ENCODE measurements around the gene ANGPTL7. TPM values are rescaled to one million over a fixed set of nuclear protein-coding genes. Genes with fewer than 3 reads are reported as not detected.

Gene ANGPTL7
- total RNA-seq, 1 donor from 2014 or later, result not detected

DNA sequence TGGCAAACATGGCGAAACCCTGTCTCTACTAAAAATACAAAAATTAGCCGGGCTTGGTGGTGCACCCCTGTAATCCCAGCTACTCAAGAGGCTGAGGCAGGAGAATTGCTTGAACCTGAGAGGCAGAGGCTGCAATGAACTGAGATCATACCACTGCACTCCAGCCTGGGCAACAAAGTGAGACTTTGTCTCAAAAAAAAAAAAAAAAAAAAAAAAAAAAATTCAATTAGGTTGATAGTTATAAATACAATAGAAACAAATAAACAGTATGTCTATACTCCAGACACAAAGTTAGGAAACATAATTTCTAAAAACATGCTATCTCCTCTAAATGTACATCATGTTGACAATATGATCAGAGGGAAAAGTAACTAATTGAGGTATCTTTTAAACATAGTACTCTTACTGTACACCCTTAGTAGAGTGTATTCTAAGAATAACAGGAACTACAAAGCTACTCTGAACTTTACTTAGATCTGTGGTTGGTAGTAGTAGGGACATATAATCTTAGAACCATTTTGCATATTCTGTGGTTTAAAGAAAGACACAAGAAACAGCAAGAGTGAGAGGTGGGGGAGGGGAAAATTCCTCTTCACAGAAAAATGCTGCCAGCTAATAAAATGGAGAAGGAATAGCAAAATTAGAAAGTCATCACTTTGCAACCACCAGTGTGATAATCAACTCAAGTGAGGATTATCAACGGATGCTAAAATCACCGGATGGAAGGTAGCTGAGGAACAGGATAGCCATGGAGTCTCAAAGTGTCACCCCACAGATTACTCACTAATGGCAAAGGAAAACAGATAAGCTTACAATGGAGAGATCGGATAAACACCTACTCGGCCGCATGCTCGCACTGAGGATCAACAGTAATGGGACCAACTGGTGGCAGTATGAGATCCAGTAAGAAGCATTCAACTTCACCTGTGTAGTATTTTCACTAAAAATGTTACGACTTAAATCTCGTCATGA lies 38.2 kb downstream of the ANGPTL7 start:
- ChIA-PET CTCF (no interaction called here), POLR2A (interaction anchor here (0.7 to 1.6 kb wide), 9 partner anchors 34 to 1602 kb away, joined by 3 to 10 read pairs (median 6); partner anchors contain the start of gene TARDBP)
- peak; percentile 75 for ATAC-seq (ENCODE audit: low read depth)
- TF ChIP-seq, protein P1, sequence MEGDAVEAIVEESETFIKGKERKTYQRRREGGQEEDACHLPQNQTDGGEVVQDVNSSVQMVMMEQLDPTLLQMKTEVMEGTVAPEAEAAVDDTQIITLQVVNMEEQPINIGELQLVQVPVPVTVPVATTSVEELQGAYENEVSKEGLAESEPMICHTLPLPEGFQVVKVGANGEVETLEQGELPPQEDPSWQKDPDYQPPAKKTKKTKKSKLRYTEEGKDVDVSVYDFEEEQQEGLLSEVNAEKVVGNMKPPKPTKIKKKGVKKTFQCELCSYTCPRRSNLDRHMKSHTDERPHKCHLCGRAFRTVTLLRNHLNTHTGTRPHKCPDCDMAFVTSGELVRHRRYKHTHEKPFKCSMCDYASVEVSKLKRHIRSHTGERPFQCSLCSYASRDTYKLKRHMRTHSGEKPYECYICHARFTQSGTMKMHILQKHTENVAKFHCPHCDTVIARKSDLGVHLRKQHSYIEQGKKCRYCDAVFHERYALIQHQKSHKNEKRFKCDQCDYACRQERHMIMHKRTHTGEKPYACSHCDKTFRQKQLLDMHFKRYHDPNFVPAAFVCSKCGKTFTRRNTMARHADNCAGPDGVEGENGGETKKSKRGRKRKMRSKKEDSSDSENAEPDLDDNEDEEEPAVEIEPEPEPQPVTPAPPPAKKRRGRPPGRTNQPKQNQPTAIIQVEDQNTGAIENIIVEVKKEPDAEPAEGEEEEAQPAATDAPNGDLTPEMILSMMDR (IDR thresholded peaks at IDR 0.05), result no peak
- Mint-ChIP-seq H3K9me3 (no peaks in the 10 kb centered on the region), H3K36me3 (ENCODE audit: low read depth) (peaks cover 73% of the 10 kb centered on the region), H3K27ac (peak overlapping the region; percentile 86), H3K27me3 (no peaks in the 10 kb centered on the region), H3K4me3 (peak overlapping the region; percentile 64), H3K4me1 (peaks cover 57% of the 10 kb centered on the region)
- intact Hi-C loops (cut with micrococcal nuclease), result loop anchor here (5.0 kb wide), 1 partner anchor 35 kb away; the partner anchor contains the start of gene MTOR
- DNase-seq, result no peak

DNA sequence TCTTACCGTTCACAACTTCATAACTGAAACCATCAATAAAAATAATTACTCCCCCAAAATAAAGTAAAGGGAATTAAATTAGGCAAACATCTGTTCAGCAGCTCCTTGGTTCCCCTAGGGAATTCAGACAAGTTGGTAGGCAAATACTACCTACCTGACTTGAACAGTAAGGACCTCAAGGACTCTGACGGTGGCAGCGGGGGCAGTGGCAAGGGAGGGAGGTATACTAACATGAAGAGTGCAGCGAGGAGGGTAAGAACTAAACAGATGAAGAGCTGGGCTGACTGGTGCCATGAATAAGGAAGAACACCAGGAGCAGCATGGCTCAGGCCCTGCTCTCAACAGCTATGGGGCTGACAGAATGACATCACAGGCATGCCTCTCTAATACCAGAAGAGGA lies 40.0 kb downstream of the ANGPTL7 start:
- TF ChIP-seq, protein P1 (IDR thresholded peaks at IDR 0.05), result no peak
- ATAC-seq (ENCODE audit: low read depth), result peak; percentile 55
- Mint-ChIP-seq H3K36me3 (ENCODE audit: low read depth) (peaks cover 80% of the 10 kb centered on the region), H3K4me1 (peaks cover 52% of the 10 kb centered on the region), H3K27ac (peak overlapping the region; percentile 86), H3K4me3 (no peak overlapping the region), H3K9me3 (no peaks in the 10 kb centered on the region), H3K27me3 (no peaks in the 10 kb centered on the region)
- intact Hi-C loops (cut with micrococcal nuclease), result loop anchor here (5.0 kb wide), 1 partner anchor 33 kb away; the partner anchor contains the start of gene MTOR
- ChIA-PET POLR2A (interaction anchor here (0.6 to 1.2 kb wide), 2 partner anchors 32 to 159 kb away, joined by 5 to 6 read pairs; partner anchors contain the start of gene MTOR), CTCF (interaction anchor here (0.6 kb wide), 1 partner anchor 12 kb away, joined by 3 read pairs; no protein-coding TSS in a partner anchor)
- DNase-seq, result no peak

DNA sequence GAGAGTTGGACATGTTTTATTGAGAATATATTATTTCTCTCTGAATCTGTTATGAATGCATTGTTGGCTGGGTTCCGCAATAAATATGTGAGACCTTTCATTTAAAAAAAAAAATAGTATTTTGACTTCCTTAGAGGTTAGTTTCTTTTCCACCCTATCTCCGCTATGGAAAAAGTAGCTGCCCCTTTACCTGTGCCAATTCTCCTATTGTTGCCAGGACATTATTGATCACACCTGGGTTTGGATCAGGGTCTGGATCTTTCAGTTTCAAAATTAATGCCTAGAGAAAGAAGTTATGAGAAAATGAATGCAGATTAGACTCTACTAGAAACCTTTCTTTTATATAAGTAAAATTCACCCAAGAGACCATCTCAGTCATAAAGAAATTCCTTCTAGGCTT lies 44.1 kb downstream of the ANGPTL7 start:
- ChIA-PET POLR2A (no interaction called here), CTCF (interaction anchor here (0.7 kb wide), 2 partner anchors 194 to 201 kb away, joined by 3 to 4 read pairs; no protein-coding TSS in a partner anchor)
- DNase-seq (no peak), ATAC-seq (ENCODE audit: low read depth) (no peak)
- Mint-ChIP-seq H3K36me3 (ENCODE audit: low read depth) (peaks cover 89% of the 10 kb centered on the region), H3K4me1 (peaks cover 34% of the 10 kb centered on the region), H3K4me3 (no peak overlapping the region), H3K9me3 (no peaks in the 10 kb centered on the region), H3K27me3 (no peaks in the 10 kb centered on the region), H3K27ac (no peak overlapping the region)
- TF ChIP-seq, protein P1 (IDR thresholded peaks at IDR 0.05), result no peak
- intact Hi-C loops (cut with micrococcal nuclease), result no loop called here

DNA sequence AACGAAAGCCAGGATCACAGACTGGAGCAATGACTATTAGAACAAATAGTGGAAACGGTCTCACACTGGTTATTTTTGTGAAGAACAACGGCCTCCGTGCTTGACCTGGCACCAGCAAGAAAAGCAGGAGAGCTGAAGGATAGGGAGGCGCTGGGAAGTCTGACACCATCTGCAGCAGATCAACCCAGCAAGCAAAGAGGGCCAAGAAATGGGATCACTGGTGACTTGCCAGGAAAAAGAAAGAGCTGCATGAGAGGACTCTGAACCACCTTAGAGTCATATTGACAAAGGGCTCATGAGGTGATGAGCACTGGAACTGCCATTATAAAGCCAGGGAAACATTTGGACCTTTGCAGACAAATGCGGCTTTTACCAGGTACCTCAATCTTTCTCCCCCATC lies 48.2 kb downstream of the ANGPTL7 start:
- no peak overlapping the region for H3K27ac Mint-ChIP-seq
- ATAC-seq (ENCODE audit: low read depth) (no peak), DNase-seq (no peak)
- H3K27me3 Mint-ChIP-seq, result no peaks in the 10 kb centered on the region
- ChIA-PET CTCF (no interaction called here), POLR2A (no interaction called here)
- H3K36me3 Mint-ChIP-seq (ENCODE audit: low read depth), result peaks cover 82% of the 10 kb centered on the region
- no peaks in the 10 kb centered on the region for H3K9me3 Mint-ChIP-seq
- TF ChIP-seq, protein P1 (IDR thresholded peaks at IDR 0.05), result no peak
- intact Hi-C loops (cut with micrococcal nuclease), result no loop called here
- no peak overlapping the region for H3K4me3 Mint-ChIP-seq
- H3K4me1 Mint-ChIP-seq, result peaks cover 18% of the 10 kb centered on the region

DNA sequence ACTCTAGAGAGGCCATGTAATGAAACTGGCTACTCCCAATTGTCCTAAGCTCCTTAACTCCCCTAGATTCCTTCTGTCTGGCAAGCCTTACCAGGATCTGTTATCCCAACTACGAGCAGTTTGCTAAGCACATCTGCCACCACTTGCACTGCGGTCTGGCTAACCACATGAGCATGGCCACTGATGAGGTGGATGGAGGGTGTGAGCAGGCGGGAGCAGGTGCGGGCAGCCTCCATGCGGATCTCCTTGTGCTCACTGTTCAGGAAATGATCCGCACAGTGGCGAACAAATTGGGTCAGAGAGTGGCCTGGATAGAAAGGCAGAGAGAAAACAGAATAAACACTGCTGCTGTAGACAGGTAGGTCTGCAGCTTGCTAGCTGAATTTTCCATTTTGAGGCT lies 49.2 kb downstream of the ANGPTL7 start:
- H3K4me3 Mint-ChIP-seq, result no peak overlapping the region
- no peak overlapping the region for H3K27ac Mint-ChIP-seq
- no peaks in the 10 kb centered on the region for H3K9me3 Mint-ChIP-seq
- DNase-seq (no peak), ATAC-seq (ENCODE audit: low read depth) (no peak)
- CTCF ChIA-PET, result no interaction called here
- intact Hi-C loops (cut with micrococcal nuclease), result no loop called here
- peaks cover 83% of the 10 kb centered on the region for H3K36me3 Mint-ChIP-seq (ENCODE audit: low read depth)
- no peaks in the 10 kb centered on the region for H3K27me3 Mint-ChIP-seq
- POLR2A ChIA-PET, result interaction anchor here (0.6 kb wide), 1 partner anchor 13 kb away, joined by 8 read pairs; no protein-coding TSS in a partner anchor
- TF ChIP-seq, protein P1 (IDR thresholded peaks at IDR 0.05), result no peak
- H3K4me1 Mint-ChIP-seq, result peaks cover 18% of the 10 kb centered on the region

Measured in activated B cell treated with CpG ODN at 0.5 μM for 24 hours (primary cell).